ENCODE data around the gene ZIK1.

The ZIK1 gene

GRCh38 chr19:57559008-57559403, 24.9 kb upstream of the ZIK1 start:
- DNase-seq (ENCODE audit: low spot score): peak; percentile 38
- no peak for TF ChIP-seq CTCF (IDR thresholded peaks at IDR 0.05; ENCODE audit: extremely low read depth, insufficient read depth, missing control alignments)
- in situ Hi-C loops (cut with MboI; ENCODE audit: low pct_unique_long_range_greater_than_20kb, low sequenced_read_pairs, unreplicated experiment): no loop called here

GRCh38 chr19:57559404-57560025, 24.4 kb upstream of the ZIK1 start, which contains the start of gene ZNF550:
Gene ZNF550 (minus strand): TSS chr19:57559863. CDS start chr19:57559682, 181 bp downstream.
- no peak for TF ChIP-seq CTCF (IDR thresholded peaks at IDR 0.05; ENCODE audit: extremely low read depth, insufficient read depth, missing control alignments)
- in situ Hi-C loops (cut with MboI; ENCODE audit: low pct_unique_long_range_greater_than_20kb, low sequenced_read_pairs, unreplicated experiment): no loop called here
- peak; percentile 92 for DNase-seq (ENCODE audit: low spot score)

GRCh38 chr19:57560049-57560491, 23.9 kb upstream of the ZIK1 start:
- no peak for DNase-seq (ENCODE audit: low spot score)
- TF ChIP-seq CTCF (IDR thresholded peaks at IDR 0.05; ENCODE audit: extremely low read depth, insufficient read depth, missing control alignments): no peak
- in situ Hi-C loops (cut with MboI; ENCODE audit: low pct_unique_long_range_greater_than_20kb, low sequenced_read_pairs, unreplicated experiment): no loop called here

GRCh38 chr19:57563547-57563946, 20.4 kb upstream of the ZIK1 start:
- DNase-seq (ENCODE audit: low spot score): no peak
- no peak for TF ChIP-seq CTCF (IDR thresholded peaks at IDR 0.05; ENCODE audit: extremely low read depth, insufficient read depth, missing control alignments)
- in situ Hi-C loops (cut with MboI; ENCODE audit: low pct_unique_long_range_greater_than_20kb, low sequenced_read_pairs, unreplicated experiment): no loop called here

GRCh38 chr19:57566396-57567265, 17.3 kb upstream of the ZIK1 start:
- in situ Hi-C loops (cut with MboI; ENCODE audit: low pct_unique_long_range_greater_than_20kb, low sequenced_read_pairs, unreplicated experiment): no loop called here
- TF ChIP-seq CTCF (IDR thresholded peaks at IDR 0.05; ENCODE audit: extremely low read depth, insufficient read depth, missing control alignments): no peak
- DNase-seq (ENCODE audit: low spot score): no peak

- TF ChIP-seq CTCF (IDR thresholded peaks at IDR 0.05; ENCODE audit: extremely low read depth, insufficient read depth, missing control alignments): no peak
- in situ Hi-C loops (cut with MboI; ENCODE audit: low pct_unique_long_range_greater_than_20kb, low sequenced_read_pairs, unreplicated experiment): no loop called here
- no peak for DNase-seq (ENCODE audit: low spot score)
Measured at GRCh38 chr19:57570707-57571106, 13.2 kb upstream of the ZIK1 start.

Data from GM13977 (cell line).